Rectal smooth muscle tissue (tissue), 1 donor: ENCODE measurements around the gene TOR1A.
"Not testable (repeated sequence)": the region's sequence is repeated elsewhere in the genome, so short reads cannot be mapped to it uniquely, and the experiment has no call there.

ENCODE experiments used
- H3K27ac ChIP-seq: one replicate; pipeline ENCODE4 v1.7.0; 2013; ENCODE audit warnings: low read depth, low read length, inconsistent platforms
- H3K27me3 ChIP-seq: one replicate; pipeline ENCODE4 v1.7.0; 2013; ENCODE audit warnings: low read length; ENCODE audit not compliant: control insufficient read depth, insufficient read depth
- H3K36me3 ChIP-seq: one replicate; pipeline ENCODE4 v1.7.0; 2013; ENCODE audit warnings: low read length; ENCODE audit not compliant: control insufficient read depth, insufficient read depth
- H3K4me1 ChIP-seq: one replicate; pipeline ENCODE4 v1.7.0; 2013; ENCODE audit warnings: low read length; ENCODE audit not compliant: control insufficient read depth, insufficient read depth
- H3K4me3 ChIP-seq: one replicate; pipeline ENCODE4 v1.7.0; 2013; ENCODE audit warnings: low read length
- H3K9ac ChIP-seq: one replicate; pipeline ENCODE4 v1.7.0; 2013; ENCODE audit warnings: low read length

TOR1A gene

DNA sequence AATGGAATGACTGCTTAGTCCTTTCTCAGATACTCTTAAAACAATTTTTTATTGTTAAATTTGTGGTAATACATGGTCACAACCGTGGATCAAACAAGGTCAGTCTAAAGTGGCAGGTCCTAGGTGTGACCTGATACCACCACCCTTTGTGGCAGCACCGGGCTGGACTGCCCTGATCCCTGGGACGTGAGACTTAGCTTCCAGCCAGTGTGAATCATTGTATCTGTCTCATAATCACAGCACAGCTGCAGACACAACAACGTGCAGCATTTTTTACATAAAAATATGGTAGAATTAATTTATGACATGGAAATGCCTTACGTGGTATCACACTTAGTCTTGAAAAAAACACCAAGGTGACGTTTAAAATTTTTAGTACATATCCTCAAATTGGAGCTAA lies 13.1 kb downstream of the TOR1A start:
- no peak overlapping the region for H3K27ac ChIP-seq

DNA sequence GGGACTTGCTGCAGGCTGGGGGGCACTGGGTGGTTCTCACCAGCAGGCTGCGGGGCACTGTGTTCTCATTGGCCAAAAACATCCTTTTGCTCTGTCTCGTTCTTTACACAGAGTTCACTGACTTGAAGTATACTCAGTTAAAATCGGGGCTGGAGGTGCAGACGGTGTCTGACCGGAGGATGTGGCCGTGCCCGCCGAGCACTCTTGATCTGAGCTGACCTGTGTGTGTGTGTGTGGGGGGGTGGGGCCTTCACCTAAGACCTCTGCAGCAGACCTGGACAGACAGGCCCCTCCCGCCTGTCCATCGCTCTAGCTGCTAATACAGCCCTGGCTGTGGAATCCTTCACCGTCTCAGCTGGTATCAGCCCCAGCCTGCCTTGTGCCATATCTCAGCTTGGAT lies 13.8 kb downstream of the TOR1A start:
- no peak overlapping the region for H3K4me3 ChIP-seq
- H3K27ac ChIP-seq = no peak overlapping the region
- no peak overlapping the region for H3K9ac ChIP-seq
- H3K4me1 ChIP-seq = no peaks in the 10 kb centered on the region
- peaks cover 17% of the 10 kb centered on the region for H3K36me3 ChIP-seq
- no peaks in the 10 kb centered on the region for H3K27me3 ChIP-seq

More for the DNA sequence above, 13.1 kb downstream of the TOR1A start:
- Histone ChIP-seq H3K4me3 (no peak overlapping the region), H3K36me3 (peaks cover 21% of the 10 kb centered on the region), H3K9ac (no peak overlapping the region), H3K4me1 (no peaks in the 10 kb centered on the region), H3K27me3 (no peaks in the 10 kb centered on the region)

DNA sequence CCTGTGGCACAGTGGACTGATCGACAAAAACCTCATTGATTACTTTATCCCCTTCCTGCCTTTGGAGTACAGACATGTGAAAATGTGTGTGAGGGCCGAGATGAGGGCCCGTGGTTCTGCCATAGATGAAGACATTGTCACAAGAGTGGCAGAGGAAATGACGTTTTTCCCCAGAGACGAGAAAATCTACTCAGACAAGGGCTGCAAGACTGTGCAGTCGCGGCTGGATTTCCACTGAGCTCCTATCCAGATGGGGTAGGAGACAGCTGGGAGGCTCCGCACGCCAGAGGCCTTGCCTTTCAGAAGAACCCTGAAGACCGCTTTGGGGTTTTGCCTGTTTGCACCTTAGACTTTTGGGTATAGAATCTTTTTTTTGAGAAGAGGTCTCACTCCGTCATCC lies 14.6 kb downstream of the TOR1A start:
- no peaks in the 10 kb centered on the region for H3K27me3 ChIP-seq
- H3K36me3 ChIP-seq = peaks cover 16% of the 10 kb centered on the region
- no peak overlapping the region for H3K4me3 ChIP-seq
- H3K27ac ChIP-seq = no peak overlapping the region
- no peaks in the 10 kb centered on the region for H3K4me1 ChIP-seq
- H3K9ac ChIP-seq = no peak overlapping the region

DNA sequence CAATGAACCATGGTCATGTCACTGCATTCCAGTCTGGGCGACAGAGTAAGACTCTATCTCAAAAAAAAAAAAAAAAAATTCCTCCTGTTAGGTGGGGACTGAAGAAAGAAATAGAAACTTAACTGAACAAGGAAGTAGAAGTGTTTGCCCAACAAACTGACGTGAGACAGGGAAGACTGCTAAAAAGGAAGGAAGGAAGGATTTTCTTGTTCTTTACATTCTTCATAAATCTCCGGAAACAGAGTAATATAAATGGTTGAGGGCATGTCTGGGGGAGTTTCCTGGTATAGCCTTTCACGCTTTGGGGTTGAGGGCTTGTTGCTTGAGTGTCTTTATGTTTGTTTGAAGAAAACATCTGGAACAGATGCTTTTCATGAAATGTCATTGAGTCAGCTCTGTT lies 17.9 kb downstream of the TOR1A start:
- Histone ChIP-seq H3K36me3 (peaks cover 16% of the 10 kb centered on the region), H3K4me1 (peaks cover 5% of the 10 kb centered on the region), H3K27ac (no peak overlapping the region), H3K27me3 (no peaks in the 10 kb centered on the region), H3K4me3 (no peak overlapping the region), H3K9ac (no peak overlapping the region)

DNA sequence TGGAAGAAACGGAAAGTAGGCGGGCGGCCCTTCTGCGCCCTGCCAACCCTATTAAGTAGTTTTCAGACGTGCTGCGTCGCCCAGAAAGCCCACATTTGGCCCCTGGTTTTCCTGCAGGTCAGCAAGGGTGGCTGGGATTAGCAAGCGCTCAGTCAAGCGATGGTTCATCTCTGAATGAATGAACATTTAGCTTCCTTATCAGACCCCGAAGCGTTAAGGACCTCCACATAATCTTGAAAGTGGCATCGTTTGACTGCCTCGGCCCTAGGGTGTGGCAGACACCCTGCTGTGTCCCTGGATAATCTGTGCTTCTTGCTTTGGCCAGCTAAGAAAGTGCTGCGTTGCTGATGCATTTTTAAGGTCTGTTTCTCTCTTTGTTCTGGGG lies 20.3 kb downstream of the TOR1A start:
- H3K27me3 ChIP-seq = no peaks in the 10 kb centered on the region

DNA sequence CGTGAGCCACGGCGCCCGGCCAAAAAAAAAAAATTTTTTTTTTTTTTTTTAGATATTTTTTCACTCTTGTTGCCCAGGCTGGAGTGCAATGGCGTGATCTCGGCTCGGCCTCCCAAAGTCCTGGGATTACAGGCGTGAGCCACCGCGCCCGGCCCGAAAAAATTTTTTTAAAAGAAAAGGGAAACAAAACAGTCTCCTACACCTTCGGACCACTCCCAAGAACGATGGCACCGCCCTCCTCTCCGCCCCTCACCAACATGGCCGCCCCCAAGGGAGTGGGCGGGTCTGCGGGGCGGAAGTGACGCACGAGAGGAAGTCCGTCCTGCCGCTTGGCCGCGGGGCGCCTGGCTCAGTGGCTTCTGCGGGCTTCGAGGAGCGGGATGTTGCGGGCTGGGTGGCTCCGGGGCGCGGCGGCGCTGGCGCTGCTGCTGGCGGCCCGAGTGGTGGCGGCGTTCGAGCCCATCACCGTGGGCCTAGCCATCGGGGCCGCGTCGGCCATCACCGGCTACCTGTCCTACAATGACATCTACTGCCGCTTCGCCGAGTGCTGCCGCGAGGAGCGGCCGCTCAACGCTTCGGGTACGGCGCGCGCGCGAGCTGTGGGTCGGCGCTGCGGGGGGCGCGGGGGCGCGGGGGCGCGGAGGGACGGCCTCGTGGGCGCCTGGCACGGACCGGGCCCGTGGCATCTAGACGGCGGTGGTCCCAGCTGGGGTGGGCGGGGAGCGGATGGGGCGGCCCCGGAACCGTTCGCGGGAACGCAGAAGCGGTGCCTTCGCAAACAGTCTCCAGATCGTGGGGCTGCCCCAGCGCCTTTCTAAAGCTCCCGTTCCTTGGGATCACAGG lies 20.9 kb downstream of the TOR1A start, which contains the start of gene TOR1B:
TOR1B (plus strand) TSS at position 352 of the 843 bp plus-strand sequence; CDS start at position 381, 29 bp downstream.
- H3K27me3 ChIP-seq = no peaks in the 10 kb centered on the region

More for the DNA sequence above, 20.3 kb downstream of the TOR1A start:
- Histone ChIP-seq H3K9ac (peak overlapping the region; percentile 38), H3K4me1 (peaks cover 5% of the 10 kb centered on the region), H3K27ac (peak overlapping the region; percentile 83), H3K4me3 (peak overlapping the region; percentile 92), H3K36me3 (peaks cover 8% of the 10 kb centered on the region)

DNA sequence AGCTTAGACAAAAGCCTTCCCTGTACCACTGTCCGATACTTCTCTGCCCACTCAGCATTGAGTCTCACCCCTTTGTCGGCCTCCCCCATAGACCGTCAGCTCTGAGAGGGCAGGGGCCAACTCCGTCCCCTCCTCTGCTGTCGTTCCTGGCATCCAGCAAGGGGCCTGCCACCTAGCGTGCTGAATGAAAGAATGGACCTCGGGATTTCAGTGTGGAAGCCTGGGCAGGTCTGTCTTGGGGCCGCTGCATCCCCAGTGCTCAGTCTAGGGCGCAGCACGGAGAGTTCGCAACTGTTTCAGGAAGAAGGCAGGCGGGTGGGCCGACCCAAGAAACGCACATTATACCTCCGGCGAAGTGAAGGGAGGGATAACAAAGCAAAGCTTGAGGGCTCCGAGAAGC lies 22.4 kb downstream of the TOR1A start:
- Histone ChIP-seq H3K4me3 (no peak overlapping the region), H3K4me1 (peaks cover 5% of the 10 kb centered on the region), H3K27me3 (no peaks in the 10 kb centered on the region), H3K36me3 (peaks cover 3% of the 10 kb centered on the region), H3K9ac (no peak overlapping the region), H3K27ac (no peak overlapping the region)

More for the DNA sequence above, 20.9 kb downstream of the TOR1A start, which contains the start of gene TOR1B:
- H3K27ac ChIP-seq = peak within 1 kb of the TSS; percentile 83
- H3K9ac ChIP-seq = peak within 1 kb of the TSS; percentile 73
- H3K4me3 ChIP-seq = peak within 1 kb of the TSS; percentile 92
- H3K4me1 ChIP-seq = peaks cover 5% of the 10 kb centered on the region
- peaks cover 8% of the 10 kb centered on the region for H3K36me3 ChIP-seq

DNA sequence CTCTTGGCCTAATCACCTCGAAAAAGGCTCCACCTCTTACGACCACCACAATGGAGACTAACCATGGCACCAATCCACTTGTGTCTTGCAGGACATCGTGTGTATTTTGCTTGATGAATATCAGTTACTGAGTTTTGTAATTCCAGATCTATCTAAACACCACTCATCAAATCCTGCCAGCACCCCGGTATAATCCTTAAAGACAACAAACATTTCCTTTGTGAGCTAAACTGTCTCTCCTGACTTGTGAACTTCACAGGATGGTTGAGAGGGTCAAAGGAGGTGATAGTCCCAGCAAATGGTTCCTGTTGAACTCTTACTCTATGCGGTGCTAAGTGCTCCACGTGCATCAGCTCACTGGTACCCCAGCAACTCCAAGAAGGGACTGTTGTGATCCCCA lies 25.0 kb downstream of the TOR1A start:
- Histone ChIP-seq H3K4me1 (peaks cover 4% of the 10 kb centered on the region), H3K4me3 (no peak overlapping the region), H3K27ac (no peak overlapping the region), H3K9ac (no peak overlapping the region), H3K36me3 (no peaks in the 10 kb centered on the region), H3K27me3 (peaks cover 5% of the 10 kb centered on the region)

DNA sequence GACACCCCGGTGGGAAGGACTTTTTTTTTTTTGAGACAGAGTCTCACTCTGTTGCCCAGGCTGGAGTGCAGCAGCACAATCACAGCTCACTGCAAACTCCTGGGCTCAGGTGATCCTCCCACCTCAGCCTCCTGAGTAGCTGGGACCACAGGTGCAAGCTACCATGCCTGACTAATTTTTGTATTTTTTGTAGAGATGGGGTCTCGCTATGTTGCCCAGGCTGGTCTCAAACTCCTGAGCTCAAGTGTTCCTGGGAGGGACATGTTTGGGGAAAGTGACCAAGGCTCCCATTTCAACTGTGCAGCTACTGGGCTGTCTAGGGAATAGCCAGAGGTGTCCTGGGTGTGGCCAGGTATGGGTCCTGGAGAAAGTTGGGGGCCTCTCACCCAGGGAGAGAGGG lies 27.9 kb downstream of the TOR1A start:
- not testable (repeated sequence) for H3K27ac ChIP-seq, H3K36me3 ChIP-seq

DNA sequence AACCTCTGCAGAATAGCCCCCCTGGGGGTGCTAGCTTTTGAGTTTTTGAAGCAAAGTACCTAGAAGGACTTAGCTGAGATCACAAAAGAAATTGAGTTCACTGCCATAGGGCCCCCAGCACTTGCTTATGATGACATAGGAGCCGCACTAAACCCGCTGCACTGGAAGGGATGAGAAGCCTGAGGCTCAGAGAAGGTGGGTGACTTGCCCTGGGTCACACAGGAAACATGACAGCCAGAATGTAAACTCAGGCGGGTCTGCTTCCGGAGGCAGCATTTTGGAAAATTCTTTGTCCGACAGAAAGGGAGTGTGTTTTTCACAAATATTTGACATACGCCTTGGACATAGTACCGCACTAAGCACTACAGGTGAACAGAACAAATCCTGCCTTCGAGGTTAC lies 29.4 kb downstream of the TOR1A start:
- H3K4me1 ChIP-seq = no peaks in the 10 kb centered on the region
- H3K27ac ChIP-seq = no peak overlapping the region
- H3K27me3 ChIP-seq = peaks cover 8% of the 10 kb centered on the region
- H3K4me3 ChIP-seq = no peak overlapping the region
- no peaks in the 10 kb centered on the region for H3K36me3 ChIP-seq
- H3K9ac ChIP-seq = no peak overlapping the region

More for the DNA sequence above, 27.9 kb downstream of the TOR1A start:
- not testable (repeated sequence) for H3K27me3 ChIP-seq, H3K4me1 ChIP-seq, H3K9ac ChIP-seq, H3K4me3 ChIP-seq

DNA sequence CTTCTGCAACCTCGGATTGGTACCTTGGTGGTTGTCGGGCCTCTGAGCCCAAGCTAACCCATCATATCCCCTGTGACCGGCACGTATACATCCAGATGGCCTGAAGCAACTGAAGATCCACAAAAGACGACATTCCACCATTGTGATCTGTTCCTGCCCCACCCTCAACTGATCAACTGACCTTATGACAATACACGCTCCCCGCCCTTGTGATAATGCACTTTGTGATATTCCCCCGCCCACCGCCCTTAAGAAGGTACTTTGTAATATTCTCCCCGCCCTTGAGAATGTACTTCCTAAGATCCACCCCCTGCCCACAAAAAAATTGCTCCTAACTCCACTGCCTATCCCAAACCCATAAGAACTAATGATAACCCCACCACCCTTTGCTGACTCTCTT lies 37.5 kb downstream of the TOR1A start:
- Histone ChIP-seq H3K27ac (no peak overlapping the region), H3K27me3 (no peaks in the 10 kb centered on the region), H3K9ac (no peak overlapping the region), H3K4me1 (no peaks in the 10 kb centered on the region), H3K4me3 (no peak overlapping the region), H3K36me3 (no peaks in the 10 kb centered on the region)

DNA sequence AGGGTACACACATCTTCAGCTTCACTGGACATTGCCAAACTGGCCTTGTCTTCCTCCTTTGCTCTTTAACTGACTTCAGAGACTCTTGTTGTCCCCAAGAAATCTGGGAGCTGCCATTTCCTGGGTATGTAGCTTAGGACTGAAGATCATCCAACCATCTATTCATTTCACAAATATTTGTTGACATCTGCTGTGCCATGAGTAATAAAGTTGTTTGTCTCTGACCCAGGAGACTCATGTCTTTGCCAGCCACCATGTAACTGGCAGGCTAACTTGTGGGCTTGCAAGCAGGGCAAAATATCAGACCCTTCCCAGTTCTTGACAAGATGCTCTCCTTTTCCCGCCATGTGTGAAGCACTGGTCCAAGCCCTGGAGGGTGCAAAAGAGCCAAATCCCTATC lies 38.1 kb downstream of the TOR1A start:
- no peaks in the 10 kb centered on the region for H3K36me3 ChIP-seq
- no peak overlapping the region for H3K4me3 ChIP-seq
- H3K27me3 ChIP-seq = no peaks in the 10 kb centered on the region
- H3K27ac ChIP-seq = no peak overlapping the region
- H3K4me1 ChIP-seq = no peaks in the 10 kb centered on the region
- H3K9ac ChIP-seq = no peak overlapping the region

DNA sequence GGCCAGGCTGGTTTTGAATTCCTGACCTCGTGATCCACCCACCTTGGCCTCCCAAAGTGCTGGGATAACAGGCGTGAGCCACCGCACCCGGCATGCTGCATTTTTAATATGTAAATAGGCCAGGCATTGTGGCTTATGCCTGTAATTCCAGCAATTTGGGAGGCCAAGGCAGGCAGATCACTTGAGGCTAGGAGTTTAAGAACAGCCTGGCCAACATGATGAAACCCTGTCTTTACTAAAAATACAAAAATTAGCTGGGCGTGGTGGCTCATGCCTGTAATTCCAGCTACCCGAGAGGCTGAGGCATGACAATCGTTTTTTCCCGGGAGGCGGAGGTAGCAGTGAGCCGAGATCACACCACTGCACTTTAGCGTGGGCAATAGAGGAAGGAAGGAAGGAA lies 39.0 kb downstream of the TOR1A start:
- H3K27ac ChIP-seq, H3K9ac ChIP-seq, H3K36me3 ChIP-seq, H3K4me1 ChIP-seq, H3K4me3 ChIP-seq, H3K27me3 ChIP-seq: not testable (repeated sequence)
